CD14-positive monocyte (primary cell): Measurements from ENCODE around the gene UBE2J2. TPM values are rescaled to one million over a fixed set of nuclear protein-coding genes. Genes with fewer than 3 reads are reported as not detected.

ENCODE experiments used
- DNase-seq, 3 donors: peaks; one replicate each; pipeline ENCODE4 v3.0.0-alpha.2; 2011 to 2022
- H2AFZ ChIP-seq: 2 replicates; pipeline ENCODE4 v1.6.0; 2012; ENCODE audit warnings: mild to moderate bottlenecking, low read depth, low read length, inconsistent platforms; ENCODE audit not compliant: insufficient read depth, poor library complexity, severe bottlenecking
- H3K27ac ChIP-seq, 2 donors: 1 replicate in 1 of 2; 2 replicates in 1 of 2; pipeline ENCODE4 v1.5.1; 2012 to 2013; ENCODE audit warnings: low read length in 2 of 2, control low read depth in 1 of 2, inconsistent platforms in 1 of 2, low read depth in 1 of 2, mild to moderate bottlenecking in 1 of 2
- H3K27me3 ChIP-seq, 2 donors: one replicate each; pipeline versions ENCODE4 v1.6.0 to v1.6.1; 2011 to 2013; ENCODE audit warnings: low read length in 2 of 2; ENCODE audit not compliant: control insufficient read depth in 2 of 2, insufficient read depth in 2 of 2
- H3K36me3 ChIP-seq, 2 donors: replicated peaks in 1 of 2; 1 replicate in 1 of 2; 2 replicates in 1 of 2; pipeline versions ENCODE4 v1.5.1 to v1.6.1; 2012 to 2013; ENCODE audit warnings: low read length in 2 of 2, control low read depth in 1 of 2, inconsistent platforms in 1 of 2, mild to moderate bottlenecking in 1 of 2; ENCODE audit not compliant: insufficient read depth in 2 of 2, control insufficient read depth in 1 of 2
- H3K4me1 ChIP-seq, 2 donors: 1 replicate in 1 of 2; 2 replicates in 1 of 2; pipeline versions ENCODE4 v1.5.1 to v1.6.1; 2012 to 2013; ENCODE audit warnings: low read length in 2 of 2, control low read depth in 1 of 2, inconsistent platforms in 1 of 2, mild to moderate bottlenecking in 1 of 2, moderate library complexity in 1 of 2; ENCODE audit not compliant: insufficient read depth in 2 of 2, control insufficient read depth in 1 of 2
- H3K4me2 ChIP-seq: replicated peaks from 2 replicates; pipeline ENCODE3; 2012; ENCODE audit warnings: low read length, moderate library complexity, mild to moderate bottlenecking; ENCODE audit not compliant: poor library complexity, severe bottlenecking; ENCODE audit errors: extremely low read depth
- H3K4me3 ChIP-seq, 3 experiments: fragments of 200-600 bp in 1 of 3; sonication (generic) in 1 of 3; replicated peaks in 1 of 3; 1 replicate in 2 of 3; 2 replicates in 1 of 3; pipeline ENCODE4 v1.5.1; 2011 to 2013; ENCODE audit warnings: low read length in 3 of 3, mild to moderate bottlenecking in 3 of 3, control low read depth in 2 of 3, low read depth in 2 of 3, inconsistent platforms in 1 of 3, moderate library complexity in 1 of 3
- H3K79me2 ChIP-seq: 2 replicates; pipeline ENCODE4 v1.6.0; 2012; ENCODE audit warnings: mild to moderate bottlenecking, control low read depth, inconsistent platforms, low read length, moderate library complexity; ENCODE audit not compliant: insufficient read depth
- H3K9ac ChIP-seq: 2 replicates; pipeline ENCODE4 v1.6.0; 2017; ENCODE audit warnings: low read length, mild to moderate bottlenecking; ENCODE audit not compliant: insufficient read depth, poor library complexity, severe bottlenecking
- H3K9me3 ChIP-seq, 2 donors: replicated peaks in 1 of 2; 1 replicate in 1 of 2; 2 replicates in 1 of 2; pipeline versions ENCODE4 v1.5.1 to v1.6.1; 2012 to 2013; ENCODE audit warnings: low read length in 2 of 2, control low read depth in 1 of 2; ENCODE audit not compliant: control insufficient read depth in 1 of 2, insufficient read depth in 1 of 2
- H4K20me1 ChIP-seq: 2 replicates; pipeline ENCODE4 v1.6.0; 2012; ENCODE audit warnings: mild to moderate bottlenecking, low read length, control low read depth, moderate library complexity; ENCODE audit not compliant: insufficient read depth
- H3K27ac Mint-ChIP-seq, 7 donors: one replicate each; pipeline ENCODE4 v1.8.0; 2020; ENCODE audit warnings: mild to moderate bottlenecking in 7 of 7, mixed read lengths in 7 of 7, moderate library complexity in 6 of 7, inconsistent platforms in 2 of 7
- H3K27me3 Mint-ChIP-seq, 3 donors: one replicate each; pipeline ENCODE4 v1.8.0; 2021 to 2022; ENCODE audit warnings: low read depth in 3 of 3, mild to moderate bottlenecking in 3 of 3, mixed read lengths in 3 of 3, moderate library complexity in 3 of 3, inconsistent platforms in 1 of 3
- H3K36me3 Mint-ChIP-seq, 2 donors: one replicate each; pipeline ENCODE4 v1.8.0; 2020; ENCODE audit warnings: mixed read lengths in 2 of 2, inconsistent platforms in 1 of 2, mild to moderate bottlenecking in 1 of 2
- H3K4me1 Mint-ChIP-seq: one replicate; pipeline ENCODE4 v1.8.0; 2020; ENCODE audit warnings: mild to moderate bottlenecking, mixed read lengths
- H3K4me3 Mint-ChIP-seq, 2 donors: one replicate each; pipeline ENCODE4 v1.8.0; 2020; ENCODE audit warnings: mild to moderate bottlenecking in 2 of 2, mixed read lengths in 2 of 2, moderate library complexity in 1 of 2
- H3K9me3 Mint-ChIP-seq, 7 donors: one replicate each; pipeline ENCODE4 v1.8.0; 2020 to 2022; ENCODE audit warnings: mixed read lengths in 7 of 7, mild to moderate bottlenecking in 6 of 7, moderate library complexity in 6 of 7, inconsistent platforms in 2 of 7
- CTCF ChIP-seq: fragments of 200-600 bp; IDR thresholded peaks from one replicate; pipeline ENCODE4 v1.8.0; 2022; ENCODE audit warnings: antibody characterized with exemption, mild to moderate bottlenecking
- WGBS: methylation state at CpG from one replicate; pipeline ENCODE4 v1.1.5; 2013; ENCODE audit warnings: missing lambda C conversion rate; ENCODE audit not compliant: insufficient coverage; 5-methylcytosine and 5-hydroxymethylcytosine counted together
- intact Hi-C, 2 donors: fragments of 100-400 bp; cut with micrococcal nuclease; formaldehyde crosslinking; loops; one replicate each; pipeline versions ENCODE4 v1.15.0 to v1.15.1; 2023
- polyA plus RNA-seq, 3 donors: library from polyadenylated mRNA; depleted of rRNA in 1 of 3; unstranded in 2 of 3; stranded (reverse) in 1 of 3; fragments of 300-500 nt in 2 of 3; fragments of >200 nt in 1 of 3; fragmentation: Illumina TruSeq in 2 of 3; gene quantifications; 1 replicate in 2 of 3; 2 replicates in 1 of 3; pipeline ENCODE4 v1.2.3, GENCODE V29; 2012 to 2021

The UBE2J2 gene
- polyA plus RNA-seq, 3 donors = 36.5 to 83.2 (median 72.1) TPM

GRCh38 chr1:1294250-1294890 is 20.7 kb upstream of the UBE2J2 start:
- H3K27me3 Mint-ChIP-seq = no peaks in the 10 kb centered on the region
- H3K36me3 Mint-ChIP-seq = peaks cover 2 to 18% of the 10 kb centered on the region in 2 donors
- H4K20me1 ChIP-seq = no peaks in the 10 kb centered on the region
- no peaks in the 10 kb centered on the region for H3K9me3 ChIP-seq
- no peak overlapping the region for H3K4me2 ChIP-seq
- H2AFZ ChIP-seq = no peak overlapping the region
- H3K9me3 Mint-ChIP-seq = peaks cover 0 to 5% (median 0%) of the 10 kb centered on the region in 7 donors
- no peak overlapping the region for H3K27ac Mint-ChIP-seq
- no peaks in the 10 kb centered on the region for H3K4me1 Mint-ChIP-seq
- no peak overlapping the region for H3K4me3 Mint-ChIP-seq
- H3K9ac ChIP-seq = no peak overlapping the region
- H3K36me3 ChIP-seq = peaks cover 23 to 39% of the 10 kb centered on the region in 2 donors
- no peaks in the 10 kb centered on the region for H3K79me2 ChIP-seq
- DNase-seq = no peak
- H3K4me3 ChIP-seq = no peak overlapping the region
- no peak overlapping the region for H3K27ac ChIP-seq
- H3K27me3 ChIP-seq = no peaks in the 10 kb centered on the region
- WGBS = 97% methylated on average over 47 of the region's 58 CpGs
- no peak for TF ChIP-seq CTCF
- no peaks in the 10 kb centered on the region for H3K4me1 ChIP-seq
- intact Hi-C loops = loop anchor here in 1 of 2 donors (5.0 kb wide), 1 partner anchor 172 kb away; no protein-coding TSS in a partner anchor

- no peak overlapping the region for H3K27ac ChIP-seq
- no peaks in the 10 kb centered on the region for H3K27me3 ChIP-seq
- no peak overlapping the region for H3K4me3 ChIP-seq
- H3K27me3 Mint-ChIP-seq = no peaks in the 10 kb centered on the region
- peaks cover 0 to 5% (median 0%) of the 10 kb centered on the region in 7 donors for H3K9me3 Mint-ChIP-seq
- no peak overlapping the region for H3K4me2 ChIP-seq
- no peak overlapping the region for H3K9ac ChIP-seq
- WGBS = 92% methylated on average over 77 of the region's 94 CpGs
- no peak for DNase-seq
- no peak for TF ChIP-seq CTCF
- intact Hi-C loops = loop anchor here in 1 of 2 donors (5.0 kb wide), 1 partner anchor 171 kb away; no protein-coding TSS in a partner anchor
- H3K36me3 Mint-ChIP-seq = peaks cover 2 to 17% of the 10 kb centered on the region in 2 donors
- no peaks in the 10 kb centered on the region for H3K79me2 ChIP-seq
- H4K20me1 ChIP-seq = no peaks in the 10 kb centered on the region
- H3K4me1 ChIP-seq = no peaks in the 10 kb centered on the region
- H3K9me3 ChIP-seq = no peaks in the 10 kb centered on the region
- H3K4me3 Mint-ChIP-seq = no peak overlapping the region
- H3K36me3 ChIP-seq = peaks cover 23 to 39% of the 10 kb centered on the region in 2 donors
- no peak overlapping the region for H3K27ac Mint-ChIP-seq
- no peak overlapping the region for H2AFZ ChIP-seq
- no peaks in the 10 kb centered on the region for H3K4me1 Mint-ChIP-seq
Observed at GRCh38 chr1:1293263-1294249, 19.9 kb upstream of the UBE2J2 start.
